Hematopoietic multipotent progenitor cell (in vitro differentiated cells): ENCODE measurements around the gene CALML4. TPM values are rescaled to one million over a fixed set of nuclear protein-coding genes. Genes with fewer than 3 reads are reported as not detected.

ENCODE experiments used
- DNase-seq, 3 donors: peaks; one replicate each; pipeline ENCODE4 v3.0.0-alpha.2; 2011 to 2015; ENCODE audit warnings: low read depth in 2 of 3, low spot score in 2 of 3
- total RNA-seq: library from RNA; depleted of rRNA; stranded (reverse); fragments of >200 nt; gene quantifications from one replicate; pipeline ENCODE4 v1.2.3, GENCODE V29; 2012

Gene CALML4
- total RNA-seq, 1 donor = 9.7 TPM

DNA sequence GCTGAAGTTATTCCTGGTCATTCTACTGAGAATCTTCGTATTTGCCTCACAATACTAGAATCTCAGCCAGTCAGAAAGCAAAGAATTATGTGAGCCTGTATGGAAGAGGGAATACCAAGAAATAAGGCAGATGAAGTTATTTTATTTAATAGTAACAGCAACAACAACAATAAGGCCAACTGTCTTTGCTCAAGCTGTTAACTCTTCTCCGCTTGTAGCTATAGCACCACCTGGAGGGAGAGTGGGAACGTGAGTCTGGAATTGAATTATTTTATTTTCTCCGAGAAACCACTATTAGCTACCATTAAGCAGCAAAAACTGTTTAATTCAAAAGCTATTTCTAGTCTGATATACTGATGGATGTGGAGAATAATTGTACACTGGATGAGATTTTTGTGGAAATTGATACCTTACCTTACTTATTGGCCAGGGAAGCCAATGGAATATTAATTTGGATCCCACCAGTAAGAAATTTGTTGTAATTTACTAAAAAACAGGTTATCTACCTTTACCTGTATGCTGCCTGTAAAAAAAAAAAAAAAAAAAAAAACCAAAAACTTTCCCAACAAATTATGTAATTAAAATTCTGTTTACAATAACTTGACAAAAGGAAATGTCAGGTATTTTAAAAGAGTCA lies 50.1 kb downstream of the CALML4 start:
- peak in 2 of 3 donors; percentile 62 to 82 for DNase-seq

GRCh38 chr15:68152342-68152741 lies 52.8 kb downstream of the CALML4 start:
- no peak for DNase-seq

- no peak for DNase-seq
Measured at GRCh38 chr15:68151277-68151676, 53.9 kb downstream of the CALML4 start.

DNA sequence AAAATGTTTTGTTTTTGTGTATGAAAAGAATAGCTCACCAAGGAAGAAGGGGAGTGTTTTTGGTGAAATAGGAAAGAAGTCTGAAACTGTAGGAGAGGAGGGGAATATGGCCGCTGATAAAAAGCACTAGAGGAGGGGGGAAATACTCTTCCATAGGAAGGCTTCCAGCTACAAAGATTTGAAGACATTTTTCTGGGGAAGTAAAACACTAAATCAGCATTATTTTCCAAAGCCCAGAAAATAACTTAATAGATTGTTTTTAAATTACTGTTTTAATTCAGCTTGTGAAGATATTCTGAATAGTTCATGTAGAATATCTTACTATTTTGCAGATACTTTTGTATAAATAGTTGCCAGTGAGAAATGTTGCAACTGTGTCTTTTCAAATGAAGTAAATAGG lies 54.9 kb downstream of the CALML4 start:
- no peak for DNase-seq

- no peak for DNase-seq
Measured at GRCh38 chr15:68149059-68149458, 56.1 kb downstream of the CALML4 start.

DNA sequence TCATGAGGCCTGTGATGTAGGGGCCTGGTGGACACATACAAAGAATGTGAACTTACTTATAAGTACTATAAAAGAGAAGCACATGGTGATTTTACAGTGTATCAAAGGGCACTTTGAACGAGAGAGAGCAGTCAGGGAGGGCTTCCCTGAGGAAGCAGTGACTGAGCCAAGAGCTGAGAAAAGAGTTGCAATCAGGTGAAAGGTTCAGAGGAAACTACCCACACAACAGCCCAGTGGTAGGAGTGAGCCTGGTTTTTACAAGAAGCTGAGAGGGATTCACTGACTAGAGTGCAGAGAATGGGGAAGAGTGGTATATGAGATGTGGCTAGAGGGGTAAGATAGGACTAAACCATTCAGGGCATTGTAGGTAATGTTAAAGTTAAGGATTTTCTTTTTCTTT lies 57.1 kb downstream of the CALML4 start:
- DNase-seq = no peak

DNA sequence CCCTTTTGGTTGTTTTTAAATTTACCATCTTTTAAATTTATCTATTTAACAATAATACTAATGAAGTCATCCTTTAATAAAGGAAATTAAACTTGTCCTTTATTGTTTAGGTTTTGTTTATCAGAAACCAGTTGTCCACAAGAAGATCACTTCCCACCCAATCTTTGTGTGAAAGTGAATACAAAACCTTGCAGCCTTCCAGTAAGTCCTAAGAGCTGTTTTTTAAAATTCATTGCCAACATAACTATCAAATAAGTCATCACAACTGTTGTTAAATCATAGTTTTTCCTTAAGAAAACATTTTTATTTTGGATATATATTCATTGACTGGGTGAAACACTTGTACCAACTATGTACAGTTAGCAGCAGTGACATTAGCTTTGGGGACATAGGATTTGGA lies 59.4 kb downstream of the CALML4 start:
- no peak for DNase-seq

- DNase-seq = no peak
Measured at GRCh38 chr15:68143785-68144184, 61.3 kb downstream of the CALML4 start.

DNA sequence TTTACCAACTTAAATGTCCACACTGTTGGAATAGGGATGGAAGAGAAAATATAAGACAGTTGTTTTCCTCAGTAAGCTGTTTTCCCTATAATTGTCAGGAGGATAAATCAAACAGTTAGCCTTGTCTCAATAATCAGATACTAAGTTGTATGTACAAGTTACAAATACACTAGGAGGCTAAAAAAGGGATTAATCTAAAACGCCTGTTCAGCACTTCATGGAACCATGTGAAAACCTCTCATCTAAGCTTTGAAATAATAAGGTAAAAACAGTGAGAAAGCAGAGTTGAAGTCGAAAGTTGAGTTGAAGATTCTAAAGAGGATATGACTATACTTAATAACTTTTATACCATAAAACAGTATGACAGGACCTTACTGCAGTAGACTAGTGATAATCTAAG lies 62.0 kb downstream of the CALML4 start:
- DNase-seq = no peak

Other genes starting within 250 kb of the CALML4 start
- gene PIAS1, start 151.0 kb downstream of the CALML4 start, total RNA-seq = 37.7 TPM
- 26.4 TPM for gene CLN6, start 24.4 kb upstream of the CALML4 start, total RNA-seq
- 47.7 TPM for gene FEM1B, start 72.4 kb upstream of the CALML4 start, total RNA-seq
- gene ITGA11, start 226.8 kb upstream of the CALML4 start, total RNA-seq = 0.27 TPM